ENCODE data around the gene ITGB8. TPM values are rescaled to one million over a fixed set of nuclear protein-coding genes. Genes with fewer than 3 reads are reported as not detected.

Gene ITGB8
- total RNA-seq, 4 donors from 2014 or later, result 14.0 to 33.6 (median 17.7) TPM

DNA sequence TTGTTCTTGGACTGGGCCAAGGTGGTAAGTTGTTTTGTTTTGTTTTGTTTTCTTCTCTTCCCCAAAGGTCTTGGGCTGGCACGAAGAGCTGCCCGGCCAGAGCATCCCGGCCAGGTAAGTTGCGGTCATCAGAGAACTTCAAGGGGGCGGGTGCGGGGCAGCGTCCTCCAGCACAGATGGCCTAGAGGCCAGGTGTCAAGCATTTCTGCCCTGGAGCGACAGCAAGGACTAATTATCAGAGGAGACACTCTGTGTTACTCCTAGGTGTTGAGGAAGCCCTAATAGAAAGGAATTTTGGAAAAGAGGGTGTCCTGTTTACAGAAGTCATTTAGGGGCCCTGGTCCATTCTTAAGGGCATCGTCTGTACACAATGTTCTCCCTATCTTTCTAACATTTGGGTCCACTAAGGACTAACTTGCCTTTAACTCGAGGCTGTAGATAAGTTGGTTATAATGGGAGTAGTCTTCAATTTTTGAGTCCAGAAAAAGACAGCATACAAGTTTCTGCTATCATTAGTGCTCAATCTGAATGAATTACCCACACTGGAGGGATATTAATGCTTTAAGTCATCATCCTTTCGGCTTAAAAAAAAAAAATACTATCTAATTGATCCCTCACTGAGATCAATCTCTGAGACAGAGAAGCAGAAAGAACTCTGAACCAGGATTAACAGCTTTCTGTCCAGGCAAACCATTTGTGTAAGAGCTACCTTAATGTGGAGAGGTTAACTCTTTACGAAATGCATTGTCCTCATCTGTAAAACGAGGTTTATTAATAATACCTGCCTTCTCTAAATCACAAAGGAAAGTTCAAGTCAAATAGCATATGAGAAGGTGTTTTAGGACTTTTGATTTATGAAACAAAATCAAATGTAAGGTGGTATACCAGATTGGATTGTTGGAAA lies 1.5 kb downstream of the ITGB8 start:
- 46 to 52% methylated on average over 13 of the region's 13 CpGs for WGBS, 2 donors
- intact Hi-C loops (cut with DNase I), result no loop called here
- Histone ChIP-seq H3K9me3 (no peaks in the 10 kb centered on the region), H3K36me3 (no peaks in the 10 kb centered on the region), H3K4me1 (peaks cover 0 to 5% of the 10 kb centered on the region in 2 donors), H3K27ac (peak overlapping the region; percentile 86 to 93 (median 89)), H3K27me3 (no peaks in the 10 kb centered on the region), H3K4me3 (replicated peaks in 1 of 3) (peak overlapping the region; percentile 46 to 67 (median 56))
- TF ChIP-seq, protein P1, sequence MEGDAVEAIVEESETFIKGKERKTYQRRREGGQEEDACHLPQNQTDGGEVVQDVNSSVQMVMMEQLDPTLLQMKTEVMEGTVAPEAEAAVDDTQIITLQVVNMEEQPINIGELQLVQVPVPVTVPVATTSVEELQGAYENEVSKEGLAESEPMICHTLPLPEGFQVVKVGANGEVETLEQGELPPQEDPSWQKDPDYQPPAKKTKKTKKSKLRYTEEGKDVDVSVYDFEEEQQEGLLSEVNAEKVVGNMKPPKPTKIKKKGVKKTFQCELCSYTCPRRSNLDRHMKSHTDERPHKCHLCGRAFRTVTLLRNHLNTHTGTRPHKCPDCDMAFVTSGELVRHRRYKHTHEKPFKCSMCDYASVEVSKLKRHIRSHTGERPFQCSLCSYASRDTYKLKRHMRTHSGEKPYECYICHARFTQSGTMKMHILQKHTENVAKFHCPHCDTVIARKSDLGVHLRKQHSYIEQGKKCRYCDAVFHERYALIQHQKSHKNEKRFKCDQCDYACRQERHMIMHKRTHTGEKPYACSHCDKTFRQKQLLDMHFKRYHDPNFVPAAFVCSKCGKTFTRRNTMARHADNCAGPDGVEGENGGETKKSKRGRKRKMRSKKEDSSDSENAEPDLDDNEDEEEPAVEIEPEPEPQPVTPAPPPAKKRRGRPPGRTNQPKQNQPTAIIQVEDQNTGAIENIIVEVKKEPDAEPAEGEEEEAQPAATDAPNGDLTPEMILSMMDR (IDR thresholded peaks at IDR 0.05), result no peak
- no peak for TF ChIP-seq POLR2A (IDR thresholded peaks at IDR 0.05)
- DNase-seq, result peak in 1 of 2 donors; percentile 50

DNA sequence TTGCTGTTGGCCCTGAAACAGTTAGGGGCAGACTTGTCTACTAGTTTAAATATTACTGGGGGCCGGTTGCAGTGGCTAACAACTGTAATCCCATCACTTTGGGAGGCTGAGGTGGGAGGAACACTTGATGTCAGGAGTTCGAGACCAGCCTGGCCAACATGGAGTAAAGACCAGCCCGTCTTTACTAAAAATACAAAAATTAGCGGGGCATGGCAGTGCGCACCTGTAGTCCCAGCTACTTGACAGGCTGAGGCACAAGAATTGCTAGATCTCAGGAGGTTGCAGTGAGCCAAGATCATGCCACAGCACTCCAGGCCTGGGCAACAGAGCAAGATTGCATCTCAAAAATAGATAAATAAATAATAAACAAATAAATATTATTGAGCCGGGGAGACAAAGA lies 7.6 kb downstream of the ITGB8 start:
- H3K4me3 ChIP-seq (replicated peaks in 1 of 3), result no peak overlapping the region

DNA sequence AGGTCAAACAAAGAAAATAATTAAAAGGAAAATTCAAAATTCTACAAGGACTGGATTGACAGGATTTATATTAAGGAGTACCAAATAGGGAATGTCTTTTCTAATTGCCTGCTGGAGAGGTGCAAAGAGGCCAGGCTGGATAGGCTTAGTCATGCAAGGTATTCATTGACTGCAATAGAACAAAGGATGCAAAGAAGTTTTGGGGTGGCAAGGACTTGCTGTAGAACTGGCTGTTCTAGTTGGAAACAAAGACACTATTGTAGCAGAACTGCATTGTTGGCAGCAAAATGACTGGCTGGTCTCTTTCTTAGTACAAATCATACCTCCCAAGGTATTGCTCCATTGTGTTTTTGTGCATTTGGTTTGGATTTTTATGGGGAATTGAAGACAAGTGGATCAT lies 10.1 kb downstream of the ITGB8 start:
- DNase-seq, result peak; percentile 21 to 40
- Histone ChIP-seq H3K4me1 (no peaks in the 10 kb centered on the region), H3K9me3 (no peaks in the 10 kb centered on the region), H3K4me3 (replicated peaks in 1 of 3) (no peak overlapping the region), H3K27me3 (no peaks in the 10 kb centered on the region), H3K36me3 (no peaks in the 10 kb centered on the region), H3K27ac (peak overlapping the region in 1 of 3 donors; percentile 32)
- TF ChIP-seq POLR2A (IDR thresholded peaks at IDR 0.05), result no peak
- TF ChIP-seq, protein P1 (IDR thresholded peaks at IDR 0.05), result no peak
- intact Hi-C loops (cut with DNase I), result no loop called here

More for the DNA sequence above, 7.6 kb downstream of the ITGB8 start:
- 86 to 97% methylated on average over 6 of the region's 6 CpGs for WGBS, 2 donors
- H3K4me1 ChIP-seq, result peaks cover 0 to 5% of the 10 kb centered on the region in 2 donors
- no peaks in the 10 kb centered on the region for H3K9me3 ChIP-seq
- H3K36me3 ChIP-seq, result no peaks in the 10 kb centered on the region
- no peak overlapping the region for H3K27ac ChIP-seq
- intact Hi-C loops (cut with DNase I), result no loop called here
- DNase-seq, result no peak
- H3K27me3 ChIP-seq, result no peaks in the 10 kb centered on the region
- TF ChIP-seq, protein P1 (IDR thresholded peaks at IDR 0.05), result no peak
- no peak for TF ChIP-seq POLR2A (IDR thresholded peaks at IDR 0.05)

DNA sequence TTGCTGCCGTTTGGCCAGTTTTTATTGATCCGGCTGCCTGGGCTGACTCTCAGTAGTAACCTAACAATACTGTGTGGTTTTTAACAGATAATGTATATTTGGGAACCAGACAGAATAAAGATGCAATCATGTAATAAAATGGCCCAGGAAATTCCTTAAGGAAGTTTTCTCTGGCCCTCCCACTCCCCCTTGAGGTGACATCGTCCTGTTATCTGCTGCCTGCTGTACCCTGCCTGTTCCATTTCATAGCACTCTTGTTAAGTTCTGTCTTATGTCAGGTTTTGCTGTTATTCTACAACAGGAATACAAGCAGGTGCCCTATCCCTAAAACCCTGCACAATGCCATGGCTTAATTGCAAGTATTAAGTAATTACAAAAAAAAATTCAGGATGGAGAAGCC lies 12.5 kb downstream of the ITGB8 start:
- DNase-seq, result no peak
- H3K36me3 ChIP-seq, result no peaks in the 10 kb centered on the region
- no peak overlapping the region for H3K27ac ChIP-seq
- intact Hi-C loops (cut with DNase I), result no loop called here
- TF ChIP-seq, protein P1 (IDR thresholded peaks at IDR 0.05), result no peak
- TF ChIP-seq POLR2A (IDR thresholded peaks at IDR 0.05), result no peak
- 76 to 77% methylated on average over 3 of the region's 3 CpGs for WGBS, 2 donors
- no peaks in the 10 kb centered on the region for H3K4me1 ChIP-seq
- no peak overlapping the region for H3K4me3 ChIP-seq (replicated peaks in 1 of 3)
- no peaks in the 10 kb centered on the region for H3K9me3 ChIP-seq
- H3K27me3 ChIP-seq, result no peaks in the 10 kb centered on the region

DNA sequence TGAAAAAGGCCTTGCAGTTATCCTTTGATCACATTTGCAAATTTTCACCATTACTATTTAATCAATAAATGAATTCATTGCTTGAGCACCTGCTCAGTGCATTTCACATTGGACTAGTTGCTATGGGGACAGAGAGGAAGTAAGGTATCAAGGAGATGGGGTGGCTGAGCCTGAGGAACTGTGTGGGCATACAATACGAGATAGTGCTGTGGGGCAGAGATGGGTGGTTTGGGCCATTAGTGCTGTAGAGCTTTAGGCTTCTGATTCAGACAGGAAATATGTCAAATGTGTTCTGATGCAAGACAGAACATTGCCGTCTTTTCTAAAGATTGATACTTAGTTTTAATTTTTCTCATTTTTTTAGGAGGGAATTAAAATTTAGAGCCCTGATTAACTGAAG lies 13.2 kb downstream of the ITGB8 start:
- DNase-seq, result no peak
- intact Hi-C loops (cut with DNase I), result no loop called here
- Histone ChIP-seq H3K27me3 (no peaks in the 10 kb centered on the region), H3K27ac (no peak overlapping the region), H3K4me3 (replicated peaks in 1 of 3) (no peak overlapping the region), H3K36me3 (no peaks in the 10 kb centered on the region), H3K4me1 (no peaks in the 10 kb centered on the region), H3K9me3 (no peaks in the 10 kb centered on the region)
- 56 to 63% methylated on average over 2 of the region's 2 CpGs for WGBS, 2 donors
- TF ChIP-seq, protein P1 (IDR thresholded peaks at IDR 0.05), result no peak
- TF ChIP-seq POLR2A (IDR thresholded peaks at IDR 0.05), result no peak

Measured in thyroid gland (tissue), 4 donors.